Endothelial cell of umbilical vein (primary cell): ENCODE results near the gene CSTF3. TPM values are rescaled to one million over a fixed set of nuclear protein-coding genes. Genes with fewer than 3 reads are reported as not detected.

ENCODE experiments used
- BruUV-seq: library from RNA; stranded (reverse); fragments of 400-500 nt; replicated peaks from 2 replicates; lab custom pipeline; 2021; lab: Mats Ljungman, UMichigan
- CTCF ChIA-PET: fragments of 300-600, 350-600 bp; sonication (Branson Sonifier 250); formaldehyde crosslinking; loops from one replicate; lab custom pipeline; 2021; ENCODE audit warnings: antibody characterized with exemption, inconsistent platforms; lab: Charles Lee
- POLR2A ChIA-PET: fragments of 300-600, 350-600 bp; sonication (Branson Sonifier 250); formaldehyde crosslinking; loops from one replicate; lab custom pipeline; 2021; ENCODE audit warnings: antibody characterized with exemption, inconsistent platforms; lab: Charles Lee
- DNase-seq: peaks from one replicate; pipeline ENCODE4 v3.0.0-alpha.2; 2011; ENCODE audit warnings: low read depth, low spot score
- FAIRE-seq: peaks from 2 replicates; lab custom pipeline; 2011; peaks lifted over from hg19 to GRCh38; lab: Jason Lieb, UNC
- H2AFZ ChIP-seq: 2 replicates; pipeline ENCODE4 v1.6.0; 2012; ENCODE audit warnings: low read depth, low read length, control low read depth, inconsistent platforms
- H3K27ac ChIP-seq: 2 replicates; pipeline ENCODE4 v1.5.1; 2011; ENCODE audit warnings: low read depth, mild to moderate bottlenecking, control low read depth, low read length, moderate library complexity; ENCODE audit not compliant: insufficient read depth
- H3K27me3 ChIP-seq, 2 experiments: 2 replicates each; pipeline versions ENCODE4 v1.6.0 to v1.6.1; 2011; ENCODE audit warnings: low read length in 2 of 2, mixed read lengths in 1 of 2; ENCODE audit not compliant: control insufficient read depth in 2 of 2, insufficient read depth in 2 of 2
- H3K36me3 ChIP-seq, 2 experiments: 2 replicates in 1 of 2; 3 replicates in 1 of 2; pipeline ENCODE4 v1.5.1; 2011; ENCODE audit warnings: low read length in 2 of 2, mild to moderate bottlenecking in 1 of 2, moderate library complexity in 1 of 2; ENCODE audit not compliant: control insufficient read depth in 2 of 2, insufficient read depth in 2 of 2; ENCODE audit errors: extremely low read depth in 1 of 2
- H3K4me1 ChIP-seq: 3 replicates; pipeline ENCODE4 v1.5.1; 2011; ENCODE audit warnings: mild to moderate bottlenecking, low read length; ENCODE audit not compliant: control insufficient read depth, insufficient read depth; ENCODE audit errors: extremely low read depth
- H3K4me2 ChIP-seq: 2 replicates; pipeline ENCODE4 v1.6.1; 2011; ENCODE audit warnings: low read length, control low read depth, mixed read lengths; ENCODE audit not compliant: insufficient read depth
- H3K4me3 ChIP-seq, 3 experiments: fragments of 200-600 bp in 1 of 3; sonication (generic), shearing (Covaris generic) in 1 of 3; replicated peaks in 1 of 3; 2 replicates each; pipeline ENCODE4 v1.5.1; 2011 to 2016; ENCODE audit warnings: control low read depth in 3 of 3, low read length in 3 of 3, mild to moderate bottlenecking in 2 of 3, inconsistent platforms in 1 of 3, low read depth in 1 of 3, moderate library complexity in 1 of 3; ENCODE audit not compliant: insufficient read depth in 1 of 3
- H3K79me2 ChIP-seq: 2 replicates; pipeline ENCODE4 v1.6.0; 2012; ENCODE audit warnings: low read length, inconsistent platforms; ENCODE audit not compliant: control insufficient read depth, insufficient read depth
- H3K9ac ChIP-seq: replicated peaks from 2 replicates; pipeline ENCODE3; 2011; ENCODE audit warnings: low read length, control low read depth; ENCODE audit not compliant: insufficient read depth; ENCODE audit errors: extremely low read depth
- H3K9me1 ChIP-seq: replicated peaks from 3 replicates; pipeline ENCODE4 v1.6.0; 2011; ENCODE audit warnings: mild to moderate bottlenecking, low read length; ENCODE audit not compliant: control insufficient read depth, insufficient read depth; ENCODE audit errors: extremely low read depth
- H3K9me3 ChIP-seq: replicated peaks from 2 replicates; pipeline ENCODE4 v1.5.1; 2012; ENCODE audit warnings: low read length, inconsistent platforms; ENCODE audit not compliant: control insufficient read depth, insufficient read depth
- H4K20me1 ChIP-seq: replicated peaks from 2 replicates; pipeline ENCODE3; 2011; ENCODE audit warnings: mild to moderate bottlenecking, low read length; ENCODE audit not compliant: control insufficient read depth, insufficient read depth; ENCODE audit errors: extremely low read depth
- CTCF ChIP-seq, 2 donors: IDR thresholded peaks; 1 replicate in 1 of 2; 2 replicates in 1 of 2; pipeline ENCODE4 v1.5.1; 2011; ENCODE audit warnings: low read length in 2 of 2, mild to moderate bottlenecking in 2 of 2, moderate library complexity in 2 of 2, control low read depth in 1 of 2, inconsistent platforms in 1 of 2, low read depth in 1 of 2; ENCODE audit not compliant: insufficient read depth in 1 of 2; ENCODE audit errors: extremely low read depth in 1 of 2
- FOS ChIP-seq: IDR thresholded peaks from 2 replicates; pipeline ENCODE4 v1.6.1; 2011; ENCODE audit warnings: mild to moderate bottlenecking, low read length, moderate library complexity, borderline replicate concordance; ENCODE audit not compliant: insufficient read depth
- JUN ChIP-seq: IDR thresholded peaks from 2 replicates; pipeline ENCODE4 v1.6.1; 2011; ENCODE audit warnings: borderline replicate concordance, low read depth; ENCODE audit not compliant: insufficient read length, insufficient read depth
- dilution Hi-C: fragments of 300-500 bp; cut with MboI; formaldehyde crosslinking; loops from one replicate; pipeline ENCODE4 v1.15.0; 2019; ENCODE audit warnings: low sequenced_read_pairs; ENCODE audit not compliant: extremely low pct_ligation_motif_present
- intact Hi-C: fragments of 100-400 bp; cut with micrococcal nuclease; formaldehyde crosslinking; loops from one replicate; pipeline ENCODE4 v1.10.0; 2022
- polyA plus RNA-seq, 4 experiments: library from polyadenylated mRNA; depleted of rRNA in 3 of 4; stranded (reverse) in 3 of 4; unstranded in 1 of 4; fragments of >200 nt; gene quantifications; 2 replicates each; pipeline versions ENCODE4 v1.2.1 to v1.2.3, GENCODE V29; 2011 to 2012; ENCODE audit warnings: missing spikeins in 1 of 4
- total RNA-seq: library from RNA; stranded (reverse); gene quantifications from 2 replicates; pipeline ENCODE4 v1.2.3, GENCODE V29; 2021

The CSTF3 gene
- total and polyA plus RNA-seq, 2 donors (not counting 3 experiments of a cell fraction or from before 2014, with no cell fraction given), result 18.3 to 46.6 TPM

- Histone ChIP-seq H3K79me2 (no peaks in the 10 kb centered on the region), H3K9me1 (no peaks in the 10 kb centered on the region), H3K36me3 (no peaks in the 10 kb centered on the region), H2AFZ (no peak overlapping the region), H4K20me1 (no peaks in the 10 kb centered on the region), H3K4me1 (no peaks in the 10 kb centered on the region), H3K4me3 (no peak overlapping the region), H3K9ac (no peak overlapping the region), H3K27ac (no peak overlapping the region), H3K27me3 (no peaks in the 10 kb centered on the region), H3K9me3 (no peaks in the 10 kb centered on the region), H3K4me2 (no peak overlapping the region)
- POLR2A ChIA-PET, result no interaction called here
- CTCF ChIA-PET, result no interaction called here
- no TSS peak for BruUV-seq
- TF ChIP-seq FOS (no peak), JUN (no peak), CTCF (IDR thresholded peaks at IDR 0.05; ENCODE audit: extremely low read depth in 1 of 2, insufficient read depth in 1 of 2, low read depth in 1 of 2, low read length in 2 of 2) (no peak)
- DNase-seq, result no peak
- intact Hi-C loops (no loop called here), dilution Hi-C loops (no loop called here)
- FAIRE-seq, result no peak
These were observed 36.8 kb upstream of the CSTF3 start for GRCh38 chr11:33197915-33198727.
